PC-3 (cell line): ENCODE data around the gene KCNC3.

Source experiments
- CTCF ChIP-seq: fragments of 300-600 bp; sonication (generic); conservative IDR thresholded peaks from 2 replicates; pipeline ENCODE4 v1.5.1; 2017; ENCODE audit warnings: antibody characterized with exemption, low read depth, mild to moderate bottlenecking, low read length
- EZH2 ChIP-seq: fragments of 300-600 bp; sonication (generic); IDR thresholded peaks from one replicate; pipeline ENCODE4 v1.6.1; 2017; ENCODE audit warnings: antibody characterized with exemption, mild to moderate bottlenecking, low read length; ENCODE audit not compliant: unreplicated experiment
- EZH2phosphoT487 ChIP-seq: fragments of 300-600 bp; sonication (generic); IDR thresholded peaks from 2 replicates; pipeline ENCODE4 v1.6.1; 2018; ENCODE audit warnings: mild to moderate bottlenecking, antibody characterized with exemption, low read length, borderline replicate concordance

GRCh38 chr19:50365434-50366306, 36.5 kb upstream of the KCNC3 start, which contains the start of gene NAPSA:
- TF ChIP-seq EZH2 (no peak), CTCF (no peak), EZH2phosphoT487 (no peak)
